GM18870 (cell line): Measurements from ENCODE around the gene C18orf32.
"Not testable (repeated sequence)": the region's sequence is repeated elsewhere in the genome, so short reads cannot be mapped to it uniquely, and the experiment has no call there.

Experiments
- ATAC-seq: cut with Tn5 transposase; IDR thresholded peaks from one replicate; pipeline ENCODE4 v1.9.1; 2021; ENCODE audit warnings: moderate library complexity; ENCODE audit not compliant: unreplicated experiment

C18orf32 gene

DNA sequence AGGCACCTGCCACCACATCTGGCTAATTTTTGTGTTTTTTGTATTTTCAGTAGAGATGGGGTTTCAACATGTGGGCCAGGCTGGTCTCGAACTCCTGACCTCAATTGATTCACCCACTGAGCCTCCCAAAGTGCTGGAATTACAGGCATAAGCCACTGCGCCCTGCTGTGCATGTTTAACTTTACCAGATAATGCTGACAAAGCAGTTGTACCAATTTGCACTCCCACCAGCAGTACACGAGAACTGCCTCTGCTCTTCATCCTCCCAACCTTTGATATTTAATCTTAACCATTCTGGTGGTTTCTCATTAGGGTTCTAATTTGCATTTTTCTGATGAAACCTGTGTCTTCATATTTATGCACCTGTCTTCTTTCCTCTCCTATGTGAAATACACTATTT lies 14.6 kb downstream of the C18orf32 start:
- no peak for ATAC-seq

DNA sequence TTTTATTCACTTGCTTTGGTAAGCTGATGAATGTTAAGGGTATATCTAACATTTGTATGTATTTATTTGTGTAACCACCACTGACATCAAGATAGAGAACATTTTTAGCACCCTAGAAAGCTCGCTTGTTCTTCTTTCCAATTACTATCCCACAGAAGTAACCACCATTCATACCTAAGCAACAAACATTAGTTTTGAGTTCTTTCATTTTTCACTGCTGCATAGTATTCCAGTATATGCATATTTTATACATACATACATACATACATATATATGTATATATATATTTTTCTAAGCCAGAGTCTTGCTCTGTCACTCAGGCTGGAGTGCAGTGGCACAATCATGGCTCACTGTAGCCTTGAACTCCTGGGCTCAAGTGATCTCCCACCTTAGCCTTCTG lies 15.5 kb downstream of the C18orf32 start:
- no peak for ATAC-seq

DNA sequence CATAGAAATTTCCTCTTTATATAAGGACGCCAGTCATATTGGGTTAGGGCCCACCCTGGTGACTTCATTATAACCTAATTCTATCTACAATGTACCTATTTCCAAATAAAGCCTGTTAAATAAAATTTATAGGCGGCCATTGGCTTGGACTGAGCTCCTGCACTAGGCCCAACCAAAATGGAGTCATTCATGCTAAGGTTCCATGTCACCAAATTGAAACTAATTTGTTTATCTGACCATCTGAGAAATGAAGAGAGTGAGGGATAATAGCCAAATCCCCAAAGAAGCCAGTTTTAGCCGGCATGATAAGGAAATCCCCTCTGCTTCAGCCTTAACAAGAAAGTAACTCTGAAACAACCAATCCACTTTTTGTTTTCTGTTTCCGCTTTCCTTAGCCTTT lies 19.4 kb downstream of the C18orf32 start:
- ATAC-seq = no peak

DNA sequence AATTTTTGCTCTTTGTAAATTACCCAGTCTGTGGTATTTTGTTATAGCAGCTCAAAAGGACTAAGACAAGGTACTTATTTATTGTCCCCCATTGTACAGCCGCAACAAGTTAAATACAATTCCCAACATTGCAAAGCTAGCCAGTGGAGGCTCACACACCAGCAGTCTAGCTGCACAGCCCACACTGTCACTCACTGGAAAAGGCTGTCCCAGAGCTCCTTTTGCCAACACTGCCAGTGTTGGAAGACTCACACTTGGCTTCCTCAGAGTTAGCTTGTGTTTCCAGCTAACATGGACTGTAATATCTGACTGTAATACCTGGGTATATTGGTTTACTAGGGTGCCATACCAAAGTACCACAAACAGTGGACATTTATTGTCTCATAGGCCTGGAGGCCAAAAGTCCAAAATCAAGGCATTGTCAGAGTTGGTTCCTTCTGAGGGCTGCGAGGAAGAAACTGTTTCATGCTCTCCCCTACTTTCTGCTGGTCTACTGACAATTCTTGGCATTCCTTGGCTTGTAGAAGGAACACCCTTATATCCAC lies 19.9 kb downstream of the C18orf32 start:
- ATAC-seq = no peak

DNA sequence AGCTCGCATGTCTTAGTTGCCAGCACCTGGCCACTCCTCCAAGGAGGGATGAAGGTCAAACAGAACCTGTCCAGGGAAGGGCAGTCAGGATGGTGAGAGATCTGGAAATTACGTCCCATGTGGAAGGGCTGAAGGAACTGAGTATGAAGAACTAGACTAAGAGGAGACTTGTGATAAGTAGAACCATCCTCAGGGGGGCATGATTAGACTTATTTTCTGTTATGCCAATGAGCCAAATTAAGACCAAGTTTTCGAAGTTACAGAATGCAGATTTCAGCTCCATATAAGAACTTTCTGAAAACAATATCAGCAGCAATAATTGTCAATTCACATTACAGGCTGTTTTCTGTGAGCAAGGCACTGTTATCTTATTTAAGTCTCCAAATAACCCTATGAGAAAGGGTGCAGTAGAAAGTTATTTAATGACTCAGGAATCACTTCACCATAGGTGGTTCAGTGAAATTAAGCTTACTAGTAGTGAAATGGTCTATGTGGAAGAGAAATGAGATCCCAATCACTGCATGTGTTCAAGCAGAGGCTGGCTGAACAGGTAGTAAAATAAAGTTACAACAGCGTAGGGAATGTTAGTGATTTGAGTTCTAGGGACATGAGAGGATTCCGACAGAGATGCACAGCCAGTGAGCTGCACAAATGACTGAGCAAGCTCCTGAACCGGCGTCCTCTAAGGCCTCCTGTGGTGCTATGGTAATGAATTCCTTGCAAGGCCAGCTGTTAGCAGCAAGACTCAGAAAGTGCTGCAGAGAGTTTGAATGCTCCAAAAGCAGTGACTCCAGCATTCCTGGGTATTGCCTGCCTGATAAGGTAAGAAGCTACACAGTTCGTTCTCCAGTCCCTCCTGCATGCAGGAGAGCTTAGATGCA lies 22.1 kb downstream of the C18orf32 start:
- no peak for ATAC-seq

DNA sequence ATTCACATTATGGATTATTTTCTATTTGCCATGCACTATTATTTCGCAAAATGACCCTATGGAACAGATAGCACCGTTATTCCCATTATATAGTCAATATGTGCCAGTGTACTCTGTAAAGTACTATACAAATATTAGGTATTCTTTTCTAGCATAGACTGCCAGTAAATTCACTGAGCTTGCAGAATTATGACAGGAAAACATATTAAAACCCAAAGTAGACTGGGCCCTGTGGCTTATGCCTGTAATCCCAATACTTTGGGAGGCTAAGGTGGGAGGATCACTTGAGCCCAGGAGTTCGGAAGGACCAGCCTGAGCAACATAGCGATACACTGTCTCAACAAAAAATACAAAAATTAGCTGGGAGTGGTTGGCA lies 25.4 kb downstream of the C18orf32 start:
- no peak for ATAC-seq

DNA sequence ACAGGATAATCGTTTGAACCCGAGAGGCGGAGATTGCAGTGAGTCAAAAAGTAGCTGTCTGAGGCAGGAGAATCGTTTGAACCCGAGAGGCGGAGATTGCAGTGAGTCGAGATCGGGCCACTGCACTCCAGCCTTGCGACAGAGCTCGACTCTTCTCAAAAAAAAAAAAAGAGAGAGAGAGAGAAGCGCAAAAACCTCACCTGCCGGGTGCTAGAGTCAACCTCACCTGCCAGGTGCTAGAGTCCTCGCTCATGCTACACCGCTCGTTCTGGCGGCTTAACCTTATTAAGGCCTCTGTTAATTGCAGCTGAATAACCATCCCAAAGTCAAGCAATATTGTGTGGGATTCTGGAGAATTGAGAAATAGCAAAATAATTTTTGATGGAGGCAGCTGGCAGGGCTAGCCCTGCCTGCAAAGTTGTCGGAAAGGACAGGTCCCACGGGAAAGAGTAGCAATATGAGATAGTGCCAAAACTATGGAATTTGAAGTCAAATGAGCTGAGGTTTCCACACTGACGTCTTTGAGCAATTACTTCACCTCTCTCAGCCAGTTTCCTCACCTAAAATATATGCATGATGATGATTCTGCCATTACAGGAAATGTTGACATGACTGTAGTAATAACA lies 25.9 kb downstream of the C18orf32 start:
- no peak for ATAC-seq

DNA sequence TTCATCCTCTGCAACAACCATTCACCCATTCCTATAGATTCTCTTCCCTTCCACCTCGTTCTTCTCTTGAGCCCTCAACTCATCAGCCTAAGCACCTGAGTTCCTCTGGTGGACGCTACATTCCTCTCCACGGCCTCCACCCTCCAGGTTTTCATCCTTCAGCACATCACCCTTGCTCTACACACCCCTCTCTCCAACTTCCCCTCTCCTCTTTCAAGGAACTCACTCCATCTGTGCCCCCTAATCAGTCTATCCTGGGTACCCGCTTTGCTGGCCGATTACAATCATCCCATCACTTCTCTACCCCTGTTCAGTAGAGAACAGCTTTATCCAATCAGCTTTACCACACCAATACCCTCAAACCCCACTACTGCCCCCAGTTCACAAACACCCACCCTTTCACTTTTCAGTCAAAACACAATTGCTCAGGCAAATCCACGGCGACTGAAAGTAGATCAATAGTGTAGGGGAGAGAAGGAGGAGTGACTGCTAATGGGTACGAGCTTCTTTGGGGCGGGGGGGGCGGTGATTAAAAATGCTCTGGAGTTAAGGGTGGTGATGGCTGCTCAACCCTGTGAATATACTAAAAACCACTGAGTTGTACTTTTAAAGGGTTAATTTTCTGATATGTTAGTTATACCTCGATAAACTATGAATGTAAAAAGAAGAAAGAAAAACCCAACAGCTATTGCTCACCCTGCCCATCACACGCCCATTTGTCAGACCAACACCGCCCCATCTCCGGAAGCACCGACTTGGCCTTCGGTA lies 27.4 kb downstream of the C18orf32 start:
- ATAC-seq = peak; percentile 9

DNA sequence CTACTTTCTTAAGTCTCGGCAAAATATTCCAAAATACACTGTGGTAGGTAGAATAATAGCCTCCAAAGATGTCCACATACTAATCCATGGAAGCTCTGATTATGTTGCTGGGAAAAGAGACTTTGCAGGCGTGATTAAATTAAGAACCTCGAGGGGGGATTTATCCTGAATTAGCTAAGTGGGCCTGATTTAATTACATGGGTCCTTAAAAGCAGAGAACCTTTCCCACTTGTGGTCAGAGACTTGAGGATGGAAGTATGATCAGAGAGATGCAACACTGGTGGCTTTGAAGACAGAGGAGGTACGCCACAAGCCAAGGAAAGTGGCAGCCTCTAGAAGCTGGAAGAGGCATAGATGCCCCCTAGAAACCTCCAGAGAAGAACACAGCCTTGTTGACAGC lies 29.4 kb downstream of the C18orf32 start:
- no peak for ATAC-seq

DNA sequence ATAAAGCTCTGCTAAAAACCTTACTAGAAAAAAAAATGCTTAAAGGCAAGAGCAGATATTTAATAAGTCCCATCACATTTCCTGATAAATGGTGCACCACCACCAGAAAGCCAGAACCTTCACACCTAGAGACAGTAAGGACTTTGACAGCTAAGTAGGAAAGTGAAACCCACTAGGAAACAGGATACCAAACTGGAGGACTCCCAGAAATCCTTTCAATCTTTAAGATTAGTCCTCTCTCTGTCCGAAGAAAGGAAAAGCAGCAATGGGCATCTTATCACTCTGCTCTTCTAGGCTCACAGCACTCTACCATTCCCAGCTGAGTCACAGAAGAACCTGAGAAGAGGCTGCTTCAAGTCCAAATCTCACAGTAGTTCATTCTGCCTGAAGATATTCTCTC lies 30.2 kb downstream of the C18orf32 start:
- no peak for ATAC-seq

DNA sequence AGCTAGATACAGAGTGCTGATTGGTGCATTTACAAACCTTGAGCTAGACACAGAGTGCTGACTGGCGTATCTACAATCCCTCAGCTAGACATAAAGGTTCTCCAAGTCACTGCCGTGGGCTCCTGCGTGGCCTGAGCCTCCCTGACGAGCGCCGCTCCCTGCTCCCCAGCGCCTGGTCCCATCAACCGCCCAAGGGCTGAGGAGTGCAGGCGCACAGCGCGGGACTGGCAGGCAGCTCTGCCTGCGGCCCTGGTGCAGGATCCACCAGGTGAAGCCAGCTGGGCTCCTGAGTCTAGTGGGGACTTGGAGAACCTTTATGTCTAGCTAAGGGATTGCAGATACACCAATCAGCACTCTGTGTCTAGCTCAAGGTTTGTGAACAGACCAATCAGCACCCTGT lies 34.5 kb downstream of the C18orf32 start:
- not testable (repeated sequence) for ATAC-seq

DNA sequence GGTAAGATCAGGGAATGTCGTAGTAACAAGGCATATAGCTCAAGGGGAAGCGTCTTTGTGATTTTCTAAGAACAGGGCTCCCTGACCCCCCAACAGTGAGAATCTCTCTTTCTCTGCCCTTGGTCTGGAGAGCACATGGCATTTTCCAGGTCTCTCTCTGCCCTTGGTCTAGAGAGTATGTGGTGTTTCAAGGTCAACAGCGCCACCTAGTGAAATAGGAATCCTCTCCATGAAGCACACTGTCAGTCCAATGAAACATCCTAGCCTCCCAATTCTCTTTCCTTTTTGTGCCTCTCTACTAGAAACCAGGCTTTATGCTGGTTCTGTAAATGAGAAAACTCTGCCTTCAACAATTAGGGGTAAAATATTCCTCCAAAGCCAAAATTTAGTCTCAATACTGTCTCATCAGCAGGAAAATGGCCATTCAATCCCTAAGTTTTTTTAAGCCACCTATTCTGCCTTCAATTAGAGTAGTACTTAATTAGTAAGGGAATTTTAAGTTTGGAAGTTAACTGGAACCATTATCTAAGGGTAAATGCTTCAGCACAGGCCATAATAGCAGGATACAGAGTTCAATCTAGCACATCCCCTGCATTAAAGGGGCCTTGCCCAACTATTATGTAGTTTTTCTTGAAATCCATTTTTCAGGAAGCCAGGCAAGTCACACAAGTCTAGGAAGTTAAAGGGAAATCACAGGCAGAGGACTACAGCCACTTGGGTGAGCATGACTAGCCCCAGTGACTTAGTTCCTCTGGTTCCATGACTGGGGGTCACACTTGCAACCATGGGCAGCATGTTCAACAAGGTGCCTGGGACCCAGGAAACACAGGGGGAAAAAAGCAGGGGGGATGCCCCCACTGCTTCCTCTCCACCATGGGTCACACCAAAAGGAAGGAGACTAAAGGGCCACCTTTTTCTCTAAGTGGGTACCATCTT lies 39.0 kb downstream of the C18orf32 start:
- ATAC-seq = no peak

DNA sequence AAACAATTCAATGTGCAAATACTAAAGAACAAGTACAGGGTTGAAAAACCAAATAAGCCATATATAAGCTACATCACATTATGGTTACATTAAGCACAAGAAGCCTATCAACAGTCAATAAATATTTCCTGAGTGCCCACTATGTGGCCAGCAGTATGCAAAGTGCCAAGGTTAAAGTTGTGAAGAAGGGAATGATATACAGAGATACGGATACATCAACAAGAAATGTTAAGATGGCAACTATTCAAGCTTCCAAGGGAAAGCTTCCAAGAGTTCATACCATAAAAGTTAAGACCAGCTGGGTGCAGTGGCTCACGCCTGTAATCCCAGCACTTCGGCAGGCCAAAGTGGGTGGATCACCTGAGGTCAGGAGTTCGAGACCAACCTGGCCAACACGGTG lies 40.6 kb downstream of the C18orf32 start:
- ATAC-seq = no peak

DNA sequence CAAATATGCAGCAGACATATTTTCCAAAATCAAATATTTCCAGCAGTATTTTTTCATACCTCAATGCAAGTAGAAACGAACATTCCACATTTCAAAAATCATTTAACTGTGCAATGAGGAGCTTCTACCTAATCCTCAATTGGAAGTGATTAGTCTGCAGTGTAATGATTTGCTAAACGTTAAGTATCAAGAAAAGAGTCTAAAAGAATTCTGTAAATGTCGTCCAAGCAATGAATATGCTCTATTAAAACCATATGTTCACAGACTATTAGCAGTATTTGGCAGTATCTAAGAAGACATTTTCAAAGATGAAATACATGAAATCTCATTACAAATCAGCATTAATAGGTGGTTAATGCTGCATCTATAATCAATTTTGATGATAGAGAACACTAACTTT lies 42.5 kb downstream of the C18orf32 start:
- no peak for ATAC-seq

DNA sequence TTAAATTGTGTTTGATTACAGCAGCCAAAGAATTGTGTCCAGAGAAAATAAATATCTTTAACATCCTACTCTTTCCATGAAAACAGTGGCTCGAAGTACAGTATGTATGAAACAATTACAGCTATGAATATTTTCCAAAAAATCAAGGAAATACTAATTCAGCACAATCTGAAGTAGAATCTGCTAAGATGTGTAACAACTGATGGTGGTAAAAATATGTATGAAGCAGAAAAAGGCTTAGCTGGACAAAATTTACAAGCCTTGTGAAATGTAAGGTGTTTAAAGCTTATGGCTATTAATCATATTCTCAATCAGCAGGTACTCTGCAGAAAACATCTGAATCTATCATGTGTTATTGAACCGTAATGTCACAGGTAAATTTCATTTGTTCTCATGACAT lies 43.2 kb downstream of the C18orf32 start:
- ATAC-seq = no peak

DNA sequence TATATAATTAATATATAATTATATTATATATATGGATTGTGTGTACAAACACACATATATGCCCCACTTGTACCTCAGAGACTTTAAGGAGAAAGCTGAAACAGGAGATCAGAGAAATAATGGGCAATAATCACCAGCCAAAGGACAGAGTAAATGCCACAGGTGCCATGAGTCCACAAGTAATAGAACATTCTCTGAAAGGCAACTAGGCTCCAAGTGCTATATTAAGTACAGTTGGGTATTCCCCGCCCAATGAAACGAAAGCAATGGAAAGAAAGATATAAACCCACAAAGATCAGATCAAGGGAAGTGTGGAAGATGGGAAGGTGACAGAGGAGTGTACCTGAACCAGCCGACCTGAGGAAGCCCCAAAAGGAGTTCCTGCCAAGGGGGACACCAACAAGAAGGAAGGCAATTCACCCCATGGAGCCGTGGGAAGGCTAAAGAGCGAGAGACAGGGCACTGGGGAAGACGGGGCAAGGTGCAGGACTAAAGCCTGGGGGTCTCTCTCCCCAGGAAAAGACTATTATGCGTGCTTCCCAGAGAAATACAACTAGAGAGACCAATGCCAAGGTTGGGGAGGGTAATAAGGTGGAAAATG lies 45.6 kb downstream of the C18orf32 start:
- no peak for ATAC-seq

DNA sequence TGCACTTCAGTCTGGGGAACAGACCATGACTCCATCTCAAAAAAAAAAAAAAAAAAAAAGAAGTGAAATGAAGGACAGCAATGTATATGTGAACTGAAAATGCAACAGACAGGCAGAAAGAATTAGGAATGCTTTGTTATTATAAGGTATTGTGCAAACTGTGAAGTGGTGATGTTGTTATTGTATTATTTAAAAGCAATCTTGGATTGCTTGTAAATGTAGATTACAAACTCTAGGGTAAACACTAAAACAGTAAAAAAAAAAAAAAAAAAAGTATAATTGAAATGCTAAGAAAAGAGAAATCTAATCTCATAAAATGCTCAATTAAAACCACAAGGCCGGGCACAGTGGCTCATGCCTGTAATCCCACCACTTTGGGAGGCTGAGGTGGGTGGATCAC lies 51.9 kb downstream of the C18orf32 start:
- ATAC-seq = no peak

DNA sequence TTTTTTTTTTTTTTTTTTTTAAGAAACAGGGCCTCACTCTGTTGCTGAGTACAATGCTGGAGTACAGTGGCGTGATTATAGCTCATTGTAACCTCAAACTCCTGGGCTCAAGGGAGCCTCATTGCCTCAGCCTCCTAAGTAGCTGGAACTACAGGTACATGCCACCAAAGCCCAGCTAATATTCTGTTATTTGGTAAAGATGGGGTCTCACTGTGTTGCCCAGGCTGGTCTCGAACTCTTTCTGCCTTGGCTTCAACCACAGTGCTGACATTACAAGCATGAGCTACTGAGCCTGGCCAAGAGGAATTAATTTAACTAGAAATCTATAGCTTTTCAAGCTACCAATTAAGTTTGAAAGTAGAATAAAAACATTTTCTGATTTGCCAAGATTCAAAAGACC lies 54.4 kb downstream of the C18orf32 start:
- no peak for ATAC-seq

DNA sequence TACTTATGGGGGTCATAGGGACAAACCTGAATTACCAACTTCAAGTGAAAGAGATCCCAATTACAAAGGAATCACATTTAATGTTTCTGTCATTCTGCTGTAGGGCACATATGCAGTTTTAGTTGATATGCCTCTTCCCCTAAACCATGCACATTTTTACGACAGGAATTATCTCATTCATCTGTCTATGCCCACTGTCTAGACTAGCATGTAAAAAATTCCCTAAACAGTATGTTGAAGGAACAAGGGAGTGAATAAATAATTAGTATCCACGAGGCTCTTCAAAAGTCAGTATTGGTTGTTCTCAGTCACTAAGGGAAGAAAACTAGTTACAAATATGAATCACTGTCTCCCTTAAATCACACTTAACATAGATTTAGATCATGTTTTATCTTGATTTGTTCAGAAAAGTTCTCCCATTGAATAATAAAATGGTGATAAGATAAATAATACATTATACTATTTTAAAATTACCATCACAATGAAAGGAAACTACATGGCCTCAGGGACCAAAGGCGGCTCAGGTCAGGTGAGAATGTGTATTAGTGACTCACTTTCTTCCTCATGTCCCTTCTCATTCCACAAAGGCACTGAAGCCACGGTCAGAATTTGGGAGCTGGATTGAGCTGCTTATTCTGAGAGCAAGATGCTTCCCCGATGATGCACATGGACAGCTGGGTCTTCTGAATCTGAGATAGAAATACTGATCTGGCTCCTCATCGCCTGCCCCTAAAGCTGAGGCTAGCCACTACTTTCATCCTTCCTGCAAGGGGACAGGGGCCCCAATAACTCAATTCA lies 55.7 kb downstream of the C18orf32 start:
- no peak for ATAC-seq
